Measurements from ENCODE around the gene CSF2. TPM values are rescaled to one million over a fixed set of nuclear protein-coding genes. Genes with fewer than 3 reads are reported as not detected.
A peak's percentile ranks its signal among the peaks of the same experiment; 100 is the strongest.

The CSF2 gene
- total RNA-seq, 6 experiments from 2014 or later, result 0.21 TPM; not detected in 5

DNA sequence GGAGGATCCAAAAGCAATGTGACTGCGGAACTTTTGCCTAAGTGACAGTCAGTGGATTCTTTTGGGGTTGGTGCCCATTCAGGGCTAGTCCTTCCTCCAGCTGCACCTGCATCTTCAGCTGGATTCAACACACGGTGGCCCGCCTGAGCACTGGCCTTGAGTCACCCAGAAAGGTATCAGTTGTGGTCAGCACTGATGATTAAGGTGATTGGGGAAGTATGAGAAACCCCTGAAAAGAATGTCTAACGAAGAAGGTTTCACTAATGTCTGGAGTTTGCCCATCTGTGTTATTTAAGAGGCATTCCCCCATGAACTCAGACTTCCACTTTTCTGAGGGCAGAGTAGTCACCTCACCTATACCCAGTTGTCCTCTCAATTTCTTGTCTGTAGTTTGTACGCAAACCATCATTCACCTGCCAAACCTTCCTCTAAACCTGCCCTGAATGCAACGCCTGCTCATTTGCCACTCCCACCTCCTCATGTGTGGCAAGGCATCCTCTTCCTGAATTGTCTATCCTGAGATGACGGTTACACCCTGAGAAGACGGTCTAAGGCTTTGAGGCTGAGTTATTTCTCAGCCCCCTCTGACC, 27.2 kb downstream of the CSF2 start:
- no peak for TF ChIP-seq CTCF (IDR thresholded peaks at IDR 0.05)
- H3K4me3 Mint-ChIP-seq, result no peak overlapping the region
- no peaks in the 10 kb centered on the region for H3K27me3 Mint-ChIP-seq (ENCODE audit: insufficient read depth)
- H3K4me1 Mint-ChIP-seq (ENCODE audit: low read depth), result peaks cover 78% of the 10 kb centered on the region
- no peak overlapping the region for H3K27ac Mint-ChIP-seq
- H3K36me3 Mint-ChIP-seq (ENCODE audit: low read depth), result no peaks in the 10 kb centered on the region
- no peak for DNase-seq
- no peaks in the 10 kb centered on the region for H3K9me3 Mint-ChIP-seq

DNA sequence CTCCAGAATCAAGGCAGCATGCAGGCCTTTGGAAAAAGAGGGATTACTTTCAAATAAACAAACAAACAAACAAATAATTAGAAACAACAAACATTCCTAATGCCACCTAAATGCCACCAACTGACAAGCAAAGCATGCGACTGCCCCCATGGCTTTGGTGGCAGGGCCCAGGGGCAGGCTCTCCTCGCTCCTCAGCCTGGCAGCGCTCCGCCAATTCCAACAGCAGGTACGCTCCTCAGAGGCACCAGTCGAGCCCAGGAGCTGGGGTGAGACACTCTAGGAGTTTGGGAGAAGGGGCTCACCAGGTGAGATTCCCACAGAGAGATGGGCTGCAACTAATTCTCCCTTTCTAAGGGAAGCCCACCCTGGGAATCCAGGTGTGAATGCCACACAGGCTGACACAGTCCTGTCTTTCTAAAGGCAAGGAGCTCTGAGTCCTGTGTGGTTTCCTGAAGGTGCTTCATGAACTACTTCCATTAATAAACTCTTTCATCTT, 27.8 kb downstream of the CSF2 start:
- no peaks in the 10 kb centered on the region for H3K36me3 Mint-ChIP-seq (ENCODE audit: low read depth)
- H3K9me3 Mint-ChIP-seq, result no peaks in the 10 kb centered on the region
- H3K27ac Mint-ChIP-seq, result no peak overlapping the region
- TF ChIP-seq CTCF (IDR thresholded peaks at IDR 0.05), result no peak
- no peaks in the 10 kb centered on the region for H3K27me3 Mint-ChIP-seq (ENCODE audit: insufficient read depth)
- H3K4me3 Mint-ChIP-seq, result no peak overlapping the region
- H3K4me1 Mint-ChIP-seq (ENCODE audit: low read depth), result peaks cover 71% of the 10 kb centered on the region
- DNase-seq, result no peak

GRCh38 chr5:132102101-132102701, 28.6 kb downstream of the CSF2 start:
- H3K36me3 Mint-ChIP-seq (ENCODE audit: low read depth), result no peaks in the 10 kb centered on the region
- H3K27ac Mint-ChIP-seq, result peak overlapping the region; percentile 97
- no peak for DNase-seq
- H3K27me3 Mint-ChIP-seq (ENCODE audit: insufficient read depth), result no peaks in the 10 kb centered on the region
- H3K4me3 Mint-ChIP-seq, result no peak overlapping the region
- no peak for TF ChIP-seq CTCF (IDR thresholded peaks at IDR 0.05)
- no peaks in the 10 kb centered on the region for H3K9me3 Mint-ChIP-seq
- H3K4me1 Mint-ChIP-seq (ENCODE audit: low read depth), result peaks cover 64% of the 10 kb centered on the region

GRCh38 chr5:132102944-132103331, 29.3 kb downstream of the CSF2 start:
- H3K9me3 Mint-ChIP-seq, result no peaks in the 10 kb centered on the region
- no peak overlapping the region for H3K4me3 Mint-ChIP-seq
- DNase-seq, result no peak
- H3K4me1 Mint-ChIP-seq (ENCODE audit: low read depth), result peaks cover 56% of the 10 kb centered on the region
- TF ChIP-seq CTCF (IDR thresholded peaks at IDR 0.05), result no peak
- H3K27ac Mint-ChIP-seq, result peak overlapping the region; percentile 97
- no peaks in the 10 kb centered on the region for H3K36me3 Mint-ChIP-seq (ENCODE audit: low read depth)
- H3K27me3 Mint-ChIP-seq (ENCODE audit: insufficient read depth), result no peaks in the 10 kb centered on the region

DNA sequence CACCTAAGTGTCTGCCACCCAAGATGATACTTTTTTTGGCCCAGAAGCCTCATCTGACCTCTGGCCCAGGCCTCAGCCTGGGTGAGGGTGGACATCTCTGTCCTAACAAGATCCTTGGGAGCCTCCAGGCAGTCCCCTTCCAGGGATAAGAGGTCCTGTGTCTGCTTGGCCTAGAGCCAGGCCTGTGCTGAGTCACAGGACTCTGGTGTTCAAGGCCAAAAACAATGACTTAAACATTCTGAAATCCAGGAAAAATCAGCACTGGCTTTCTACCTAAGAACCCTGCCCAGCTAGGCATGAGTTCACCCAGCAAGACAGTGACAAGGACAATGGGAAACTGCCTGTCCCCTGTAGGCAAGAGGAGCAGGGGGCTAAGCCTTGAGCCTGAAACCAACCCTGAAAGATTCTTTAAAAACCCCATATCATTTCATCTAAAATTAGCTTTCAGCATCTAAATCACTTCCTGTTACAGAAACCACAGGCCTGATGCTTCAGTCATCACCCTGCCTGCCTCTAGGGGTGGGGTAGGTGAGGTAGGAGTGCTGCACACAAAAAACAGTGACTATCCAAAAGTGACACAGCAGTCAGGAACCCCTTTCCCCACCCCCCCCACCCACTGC, 29.9 kb downstream of the CSF2 start:
- peak; percentile 54 for TF ChIP-seq CTCF (IDR thresholded peaks at IDR 0.05)
- DNase-seq, result peak; percentile 91
- Mint-ChIP-seq H3K4me3 (peak overlapping the region; percentile 46; the same call in 1 of the 2 replicates), H3K4me1 (ENCODE audit: low read depth) (peaks cover 51% of the 10 kb centered on the region), H3K27me3 (ENCODE audit: insufficient read depth) (no peaks in the 10 kb centered on the region), H3K27ac (peak overlapping the region; percentile 97), H3K9me3 (no peaks in the 10 kb centered on the region), H3K36me3 (ENCODE audit: low read depth) (no peaks in the 10 kb centered on the region)

Measured in HFFc6 (cell line).